ENCODE measurements around the gene USP7.

DNA sequence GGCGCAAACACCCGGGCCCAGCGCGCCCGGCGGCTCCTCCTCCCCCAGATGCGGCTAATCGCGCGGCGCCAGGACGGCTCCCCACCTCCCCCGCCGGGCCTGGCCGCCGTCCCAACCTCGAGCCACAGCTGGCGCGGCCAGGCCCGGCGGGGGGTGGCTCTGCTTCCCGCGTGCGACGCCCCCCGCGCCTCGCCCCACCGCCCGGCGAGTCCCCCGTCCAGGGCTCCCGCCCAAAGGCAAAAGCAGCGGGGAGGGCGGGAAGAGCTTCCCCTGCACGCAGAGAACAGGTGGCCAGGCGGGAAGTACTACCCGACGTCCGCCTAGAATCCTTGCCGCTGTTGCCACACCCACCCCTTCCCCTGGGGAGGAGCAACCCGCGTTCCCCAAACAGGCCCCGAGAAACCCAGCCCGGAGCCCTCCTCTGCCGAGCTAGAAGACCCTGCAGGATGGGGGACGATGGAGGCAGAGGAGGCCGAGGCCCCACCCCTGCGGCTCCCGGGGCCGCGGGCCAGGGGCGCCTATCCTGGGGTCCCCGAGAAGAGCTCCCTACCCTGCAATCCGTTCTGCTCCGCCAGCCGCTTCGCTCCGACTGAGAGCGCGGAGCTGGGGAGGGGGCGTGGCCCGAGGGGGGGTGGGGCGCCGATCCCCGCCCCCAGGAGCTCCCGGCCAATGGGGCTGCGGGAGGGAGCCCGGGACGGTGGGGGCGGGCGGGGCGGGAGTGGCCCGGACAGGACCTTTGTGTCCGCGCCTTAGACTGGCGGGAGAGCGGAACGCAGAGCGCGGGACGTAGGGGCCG is 95.1 kb downstream of the USP7 start, which contains the start of gene CARHSP1:
- TF ChIP-seq CTCF (IDR thresholded peaks at IDR 0.05) (no peak), POLR2A (IDR thresholded peaks at IDR 0.05) (peak; percentile 33 to 86)

Data from Peyer's patch (tissue), 4 donors.